Mesendoderm (in vitro differentiated cells): Measurements from ENCODE around the gene GRHL1.
"Not testable (repeated sequence)": the region's sequence is repeated elsewhere in the genome, so short reads cannot be mapped to it uniquely, and the experiment has no call there.

Experiments used
- DNase-seq: peaks from one replicate; pipeline ENCODE4 v3.0.0; 2013
- H2AK5ac ChIP-seq: 2 replicates; pipeline ENCODE4 v1.6.1; 2013; ENCODE audit warnings: low read length, inconsistent platforms
- H2BK120ac ChIP-seq: 2 replicates; pipeline ENCODE4 v1.6.1; 2013; ENCODE audit warnings: low read depth, mild to moderate bottlenecking, low read length, moderate library complexity, mixed read lengths
- H2BK15ac ChIP-seq: replicated peaks from 2 replicates; pipeline ENCODE4 v1.6.1; 2013; ENCODE audit warnings: low read depth, mild to moderate bottlenecking, moderate library complexity
- H2BK5ac ChIP-seq: 2 replicates; pipeline ENCODE4 v1.6.1; 2013; ENCODE audit warnings: low read length, inconsistent platforms
- H3K18ac ChIP-seq: 2 replicates; pipeline ENCODE4 v1.6.1; 2013; ENCODE audit warnings: mild to moderate bottlenecking, low read length, mixed read lengths
- H3K23ac ChIP-seq: one replicate; pipeline ENCODE4 v1.6.1; 2013; ENCODE audit warnings: low read length
- H3K27ac ChIP-seq: 2 replicates; pipeline ENCODE4 v1.5.1; 2013; ENCODE audit warnings: low read depth, mild to moderate bottlenecking, inconsistent platforms, low read length, moderate library complexity
- H3K27me3 ChIP-seq: 2 replicates; pipeline ENCODE4 v1.6.1; 2013; ENCODE audit warnings: low read length, control low read depth, mild to moderate bottlenecking, inconsistent platforms; ENCODE audit not compliant: insufficient read depth, poor library complexity
- H3K36me3 ChIP-seq: 2 replicates; pipeline ENCODE4 v1.6.1; 2013; ENCODE audit warnings: low read length, inconsistent platforms; ENCODE audit not compliant: control insufficient read depth, insufficient read depth
- H3K4ac ChIP-seq: one replicate; pipeline ENCODE4 v1.6.1; 2013; ENCODE audit warnings: low read depth, mild to moderate bottlenecking, low read length, moderate library complexity
- H3K4me1 ChIP-seq: 2 replicates; pipeline ENCODE4 v1.6.1; 2013; ENCODE audit warnings: low read depth, low read length, inconsistent platforms; ENCODE audit not compliant: control insufficient read depth
- H3K4me2 ChIP-seq: 2 replicates; pipeline ENCODE4 v1.6.1; 2013; ENCODE audit warnings: low read length
- H3K4me3 ChIP-seq: 2 replicates; pipeline ENCODE4 v1.5.1; 2013; ENCODE audit warnings: mild to moderate bottlenecking, low read length
- H3K56ac ChIP-seq: one replicate; pipeline ENCODE4 v1.6.1; 2013; ENCODE audit warnings: low read length
- H3K79me1 ChIP-seq: 2 replicates; pipeline ENCODE4 v1.6.1; 2013; ENCODE audit warnings: low read length, inconsistent platforms
- H3K79me2 ChIP-seq: 2 replicates; pipeline ENCODE4 v1.6.1; 2013; ENCODE audit warnings: mild to moderate bottlenecking, low read length; ENCODE audit not compliant: control insufficient read depth, insufficient read depth
- H3K9ac ChIP-seq: 2 replicates; pipeline ENCODE4 v1.6.1; 2013; ENCODE audit warnings: low read length, inconsistent platforms
- H4K5ac ChIP-seq: one replicate; pipeline ENCODE4 v1.6.1; 2013; ENCODE audit warnings: low read length
- H4K8ac ChIP-seq: one replicate; pipeline ENCODE4 v1.6.1; 2013; ENCODE audit warnings: low read depth, mild to moderate bottlenecking, control low read depth, low read length, moderate library complexity
- WGBS: extraction: QIAGEN DNeasy Blood & Tissue Kit; methylation state at CpG from one replicate; pipeline ENCODE4 v1.1.7; 2013; ENCODE audit warnings: low lambda C conversion rate, missing lambda C conversion rate; ENCODE audit not compliant: insufficient coverage; ENCODE audit errors: extremely low coverage; 5-methylcytosine and 5-hydroxymethylcytosine counted together

The GRHL1 gene

DNA sequence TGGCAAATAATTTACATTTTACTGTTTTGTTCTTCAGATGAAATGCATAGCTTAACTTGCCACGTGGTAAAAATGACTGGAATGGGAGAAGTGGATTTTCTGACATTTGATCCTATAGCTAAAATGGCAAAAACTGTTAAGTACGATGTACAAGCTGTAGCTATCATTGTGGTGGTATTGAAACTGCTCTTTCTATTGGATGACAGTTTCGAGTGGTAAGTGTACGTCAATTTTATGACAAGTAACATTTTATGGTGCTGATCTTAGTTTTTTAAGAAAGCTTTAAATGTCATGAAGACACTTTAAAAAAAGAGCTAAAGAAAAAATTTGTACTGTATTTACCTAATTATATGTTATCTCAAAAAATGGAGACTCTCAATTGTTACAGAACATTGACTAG lies 40.8 kb upstream of the GRHL1 start:
- no peak overlapping the region for H3K9ac ChIP-seq
- no peak overlapping the region for H3K4me2 ChIP-seq
- H3K18ac ChIP-seq, result no peak overlapping the region
- H3K4me3 ChIP-seq, result no peak overlapping the region
- DNase-seq, result no peak
- H3K79me2 ChIP-seq, result no peaks in the 10 kb centered on the region
- H2AK5ac ChIP-seq, result no peak overlapping the region
- no peak overlapping the region for H3K56ac ChIP-seq
- H3K79me1 ChIP-seq, result no peaks in the 10 kb centered on the region
- no peak overlapping the region for H3K4ac ChIP-seq
- H2BK120ac ChIP-seq, result no peak overlapping the region
- no peak overlapping the region for H4K5ac ChIP-seq
- no peak overlapping the region for H2BK15ac ChIP-seq
- H3K27ac ChIP-seq, result no peak overlapping the region
- H3K36me3 ChIP-seq, result no peaks in the 10 kb centered on the region
- no peaks in the 10 kb centered on the region for H3K4me1 ChIP-seq
- no peaks in the 10 kb centered on the region for H3K27me3 ChIP-seq
- no peak overlapping the region for H4K8ac ChIP-seq
- H2BK5ac ChIP-seq, result no peak overlapping the region
- WGBS, result no CpG with 5 or more reads among the region's 4 CpGs
- no peak overlapping the region for H3K23ac ChIP-seq

DNA sequence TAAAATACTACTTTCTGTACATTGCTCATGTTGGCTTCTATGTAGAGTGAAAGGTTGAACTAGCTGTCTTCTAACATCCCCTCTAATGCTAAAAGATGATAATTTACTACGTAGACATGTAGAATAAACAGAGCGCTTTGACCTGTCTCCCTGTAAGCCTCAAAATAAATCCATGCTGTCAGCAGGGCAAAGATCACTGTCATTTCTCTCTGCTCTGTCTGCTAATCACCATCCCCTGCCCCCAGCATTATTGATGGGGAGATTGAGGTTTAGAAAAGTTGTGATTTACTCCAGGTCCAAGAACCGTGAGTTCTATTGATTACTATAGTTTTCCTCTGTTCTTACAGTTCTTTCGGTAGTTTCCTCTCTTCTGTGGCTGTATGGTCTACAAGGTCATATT lies 39.0 kb upstream of the GRHL1 start:
- H2BK120ac ChIP-seq, result no peak overlapping the region
- H3K36me3 ChIP-seq, result no peaks in the 10 kb centered on the region
- H4K8ac ChIP-seq, result no peak overlapping the region

DNA sequence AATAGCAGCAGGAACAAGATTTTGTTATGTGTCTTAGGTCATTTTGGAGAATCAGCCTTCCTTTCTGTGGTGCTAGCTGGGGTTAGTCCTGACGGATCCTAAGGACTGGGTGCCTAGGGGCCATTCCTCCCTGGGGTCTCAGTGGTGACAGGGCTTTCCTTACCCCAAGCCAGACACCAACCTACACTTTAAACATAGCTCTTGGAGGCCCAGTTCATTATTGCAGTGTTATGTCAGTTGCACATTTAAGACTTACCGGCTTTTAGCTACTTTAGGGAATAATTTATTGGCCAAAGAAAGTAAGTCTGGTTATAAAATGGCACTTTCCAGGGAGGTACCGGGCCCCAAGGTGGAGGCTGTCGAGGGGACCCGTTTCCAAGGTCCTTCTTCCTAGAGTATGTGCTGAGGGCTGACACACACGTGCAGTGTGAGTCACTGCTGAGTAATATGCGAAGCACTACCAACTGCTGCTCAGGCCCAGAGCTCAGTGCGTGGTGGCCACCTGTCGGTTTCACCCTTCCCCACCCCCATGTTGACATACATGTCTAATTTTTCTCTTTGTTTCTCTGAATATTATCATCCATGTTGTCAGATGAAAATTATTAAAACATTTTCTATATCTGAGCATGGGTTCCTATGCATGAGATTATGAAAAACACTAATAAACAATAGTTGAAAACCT lies 37.0 kb upstream of the GRHL1 start:
- H4K8ac ChIP-seq, result no peak overlapping the region
- H4K5ac ChIP-seq, result no peak overlapping the region
- H2BK15ac ChIP-seq, result no peak overlapping the region
- H2BK5ac ChIP-seq, result no peak overlapping the region
- no peak overlapping the region for H3K4me3 ChIP-seq
- peak; percentile 57 for DNase-seq
- no peaks in the 10 kb centered on the region for H3K27me3 ChIP-seq
- no peak overlapping the region for H3K4ac ChIP-seq
- no peak overlapping the region for H3K23ac ChIP-seq
- H3K36me3 ChIP-seq, result no peaks in the 10 kb centered on the region
- H2AK5ac ChIP-seq, result no peak overlapping the region
- no peak overlapping the region for H2BK120ac ChIP-seq
- H3K4me2 ChIP-seq, result no peak overlapping the region
- no peaks in the 10 kb centered on the region for H3K79me2 ChIP-seq
- no peak overlapping the region for H3K56ac ChIP-seq
- no peak overlapping the region for H3K9ac ChIP-seq
- H3K4me1 ChIP-seq, result no peaks in the 10 kb centered on the region
- H3K79me1 ChIP-seq, result no peaks in the 10 kb centered on the region
- H3K27ac ChIP-seq, result no peak overlapping the region
- no CpG with 5 or more reads among the region's 9 CpGs for WGBS
- H3K18ac ChIP-seq, result no peak overlapping the region

More for the DNA sequence above, 39.0 kb upstream of the GRHL1 start:
- no peak overlapping the region for H2AK5ac ChIP-seq
- no peaks in the 10 kb centered on the region for H3K79me2 ChIP-seq
- no peak overlapping the region for H3K4me2 ChIP-seq
- no peak overlapping the region for H3K18ac ChIP-seq
- H3K79me1 ChIP-seq, result no peaks in the 10 kb centered on the region
- H3K4me3 ChIP-seq, result no peak overlapping the region
- H3K4me1 ChIP-seq, result no peaks in the 10 kb centered on the region
- no peak overlapping the region for H3K4ac ChIP-seq
- no peak overlapping the region for H4K5ac ChIP-seq
- DNase-seq, result no peak
- WGBS, result no CpG with 5 or more reads among the region's 4 CpGs
- no peak overlapping the region for H3K23ac ChIP-seq
- no peak overlapping the region for H2BK5ac ChIP-seq
- H3K27me3 ChIP-seq, result no peaks in the 10 kb centered on the region
- no peak overlapping the region for H3K9ac ChIP-seq
- no peak overlapping the region for H3K27ac ChIP-seq
- no peak overlapping the region for H3K56ac ChIP-seq
- no peak overlapping the region for H2BK15ac ChIP-seq

DNA sequence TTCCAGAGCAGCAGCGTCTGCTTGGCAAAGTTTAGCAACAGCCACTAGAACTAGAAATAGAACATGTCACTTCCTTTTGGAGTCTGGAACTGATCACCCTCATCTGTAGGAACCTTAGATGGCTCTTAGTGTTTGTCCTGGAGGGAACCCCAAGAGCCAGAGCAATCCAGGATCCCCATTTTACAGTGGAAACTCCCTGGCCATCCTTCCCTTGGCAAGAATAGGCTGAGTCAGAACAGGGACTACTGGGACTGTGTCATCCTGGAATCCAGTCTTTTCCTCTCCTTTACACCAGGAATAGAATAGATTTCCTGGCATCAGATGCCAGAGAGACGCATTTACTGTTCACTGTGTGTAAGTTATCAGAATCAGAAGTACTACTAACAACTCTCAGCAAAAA lies 33.2 kb upstream of the GRHL1 start:
- H3K79me2 ChIP-seq, result no peaks in the 10 kb centered on the region
- H3K27ac ChIP-seq, result no peak overlapping the region
- H2BK120ac ChIP-seq, result no peak overlapping the region
- DNase-seq, result no peak
- no peaks in the 10 kb centered on the region for H3K27me3 ChIP-seq
- H3K4ac ChIP-seq, result no peak overlapping the region
- no peak overlapping the region for H3K23ac ChIP-seq
- no peak overlapping the region for H2BK5ac ChIP-seq
- no peak overlapping the region for H4K8ac ChIP-seq
- no peak overlapping the region for H3K4me3 ChIP-seq
- no peak overlapping the region for H2BK15ac ChIP-seq
- no peaks in the 10 kb centered on the region for H3K4me1 ChIP-seq
- H4K5ac ChIP-seq, result no peak overlapping the region
- no peak overlapping the region for H2AK5ac ChIP-seq
- H3K18ac ChIP-seq, result no peak overlapping the region
- H3K79me1 ChIP-seq, result no peaks in the 10 kb centered on the region
- no CpG with 5 or more reads among the region's 2 CpGs for WGBS
- no peak overlapping the region for H3K9ac ChIP-seq
- H3K56ac ChIP-seq, result no peak overlapping the region
- no peaks in the 10 kb centered on the region for H3K36me3 ChIP-seq
- H3K4me2 ChIP-seq, result no peak overlapping the region

DNA sequence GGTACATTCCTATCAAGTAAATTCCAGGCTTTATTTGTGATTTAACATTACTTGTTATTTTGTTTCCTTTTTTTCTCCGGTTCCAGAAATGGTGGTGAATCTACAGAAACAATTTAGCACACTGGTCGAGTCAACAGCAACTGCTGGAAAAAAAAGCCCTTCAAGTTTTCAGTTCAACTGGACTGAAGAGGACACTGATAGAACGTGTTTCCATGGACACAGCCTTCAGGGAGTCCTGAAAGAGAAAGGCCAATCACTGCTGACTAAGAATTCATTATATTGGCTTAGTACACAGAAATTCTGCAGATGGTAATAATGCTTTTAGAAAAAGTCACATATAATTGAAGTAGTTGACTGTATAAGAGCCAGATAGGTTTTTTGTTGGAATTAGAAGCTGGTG lies 32.0 kb upstream of the GRHL1 start:
- Histone ChIP-seq H2BK120ac (no peak overlapping the region), H2BK15ac (no peak overlapping the region), H3K79me1 (no peaks in the 10 kb centered on the region), H3K4ac (no peak overlapping the region), H3K23ac (no peak overlapping the region), H4K8ac (no peak overlapping the region), H3K4me3 (no peak overlapping the region), H3K27me3 (no peaks in the 10 kb centered on the region), H2AK5ac (no peak overlapping the region), H2BK5ac (no peak overlapping the region), H3K18ac (no peak overlapping the region), H3K4me2 (no peak overlapping the region), H3K36me3 (no peaks in the 10 kb centered on the region), H3K27ac (no peak overlapping the region), H3K4me1 (no peaks in the 10 kb centered on the region), H3K79me2 (no peaks in the 10 kb centered on the region), H3K56ac (no peak overlapping the region), H4K5ac (no peak overlapping the region), H3K9ac (no peak overlapping the region)
- no CpG with 5 or more reads among the region's 3 CpGs for WGBS
- DNase-seq, result no peak

DNA sequence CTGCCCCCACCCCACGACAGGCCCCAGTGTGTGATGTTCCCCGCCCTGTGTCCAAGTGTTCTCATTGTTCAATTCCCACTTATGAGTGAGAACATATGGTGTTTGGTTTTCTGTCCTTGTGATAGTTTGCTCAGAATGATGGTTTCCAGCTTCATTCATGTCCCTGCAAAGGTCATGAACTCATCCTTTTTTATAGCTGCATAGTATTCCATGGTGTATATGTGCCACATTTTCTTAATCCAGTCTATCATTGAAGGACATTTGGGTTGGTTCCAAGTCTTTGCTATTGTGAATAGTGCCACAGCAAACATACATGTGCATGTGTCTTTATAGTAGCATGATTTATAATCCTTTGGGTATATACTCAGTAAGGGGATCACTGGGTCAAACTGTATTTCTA lies 24.5 kb upstream of the GRHL1 start:
- WGBS, result no CpG with 5 or more reads among the region's 2 CpGs
- not testable (repeated sequence) for H3K18ac ChIP-seq, H2BK15ac ChIP-seq, H3K27ac ChIP-seq, H3K9ac ChIP-seq, H4K5ac ChIP-seq, H3K4me1 ChIP-seq, H3K56ac ChIP-seq, DNase-seq, H3K79me1 ChIP-seq, H2BK5ac ChIP-seq, H3K36me3 ChIP-seq, H3K4me2 ChIP-seq, H3K4ac ChIP-seq, H3K4me3 ChIP-seq, H3K23ac ChIP-seq, H3K79me2 ChIP-seq, H4K8ac ChIP-seq, H2BK120ac ChIP-seq, H3K27me3 ChIP-seq, H2AK5ac ChIP-seq
